Stimulated activated memory B cell treated with anti-CD40 and anti-IgM and Interleukin-4, amounts not matched to agents 10 μg/mL and 1 μg/mL and 100 μg/mL, for 72 hours (primary cell): ENCODE data around the gene KCNF1.

Source experiments
- ATAC-seq: fragments of 150-1000 bp; cut with Tn5 transposase; 2 replicates; pipeline ENCODE4 v1.10.0; 2021
- H3K27ac Mint-ChIP-seq: one replicate; pipeline ENCODE4 v1.8.0; 2022; ENCODE audit warnings: mild to moderate bottlenecking, mixed read lengths
- H3K27me3 Mint-ChIP-seq: one replicate; pipeline ENCODE4 v1.8.0; 2022; ENCODE audit warnings: mixed read lengths
- H3K36me3 Mint-ChIP-seq: one replicate; pipeline ENCODE4 v1.8.0; 2022; ENCODE audit warnings: mixed read lengths
- H3K4me1 Mint-ChIP-seq: one replicate; pipeline ENCODE4 v1.8.0; 2022; ENCODE audit warnings: mixed read lengths
- H3K4me3 Mint-ChIP-seq: one replicate; pipeline ENCODE4 v1.8.0; 2022; ENCODE audit warnings: mild to moderate bottlenecking, moderate library complexity, mixed read lengths
- H3K9me3 Mint-ChIP-seq: one replicate; pipeline ENCODE4 v1.8.0; 2022; ENCODE audit warnings: mixed read lengths

The KCNF1 gene

DNA sequence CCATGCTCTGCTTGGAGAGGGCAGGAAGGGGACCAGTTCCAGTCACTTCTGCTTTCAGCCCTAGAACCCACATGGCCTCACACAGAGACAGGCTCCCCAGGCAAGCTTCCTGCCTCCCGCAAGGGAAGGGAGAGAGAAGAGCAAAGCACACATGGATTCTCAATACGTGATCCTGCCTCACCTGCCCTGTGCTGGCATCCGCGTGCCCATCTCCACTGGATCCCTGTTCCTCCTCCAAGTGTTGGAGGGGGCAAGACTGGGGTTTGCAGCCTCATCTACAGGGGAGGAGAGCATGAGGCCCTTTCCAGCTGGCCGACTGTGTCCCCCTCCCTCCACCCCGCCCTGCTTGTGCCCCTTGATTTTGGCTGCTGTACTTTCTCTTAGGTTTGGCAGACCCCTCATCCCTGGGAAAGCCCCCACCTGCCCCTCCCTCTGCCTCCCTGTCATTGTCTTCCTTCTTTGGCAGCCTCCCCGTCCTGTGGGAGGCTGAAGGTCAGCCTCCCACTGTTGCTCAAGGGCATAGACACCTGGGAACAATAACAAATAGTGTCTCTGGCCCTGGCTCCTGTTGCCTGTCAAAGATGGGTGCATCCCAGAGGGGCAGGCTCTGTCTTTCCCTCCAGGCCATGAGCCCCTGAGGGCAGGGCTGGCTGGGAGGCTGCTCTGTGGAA, 22.7 kb downstream of the KCNF1 start:
- Mint-ChIP-seq H3K27ac (no peak overlapping the region), H3K27me3 (peaks cover 52% of the 10 kb centered on the region), H3K36me3 (no peaks in the 10 kb centered on the region), H3K4me1 (no peaks in the 10 kb centered on the region), H3K4me3 (no peak overlapping the region), H3K9me3 (peaks cover 7% of the 10 kb centered on the region)
- ATAC-seq = no peak

DNA sequence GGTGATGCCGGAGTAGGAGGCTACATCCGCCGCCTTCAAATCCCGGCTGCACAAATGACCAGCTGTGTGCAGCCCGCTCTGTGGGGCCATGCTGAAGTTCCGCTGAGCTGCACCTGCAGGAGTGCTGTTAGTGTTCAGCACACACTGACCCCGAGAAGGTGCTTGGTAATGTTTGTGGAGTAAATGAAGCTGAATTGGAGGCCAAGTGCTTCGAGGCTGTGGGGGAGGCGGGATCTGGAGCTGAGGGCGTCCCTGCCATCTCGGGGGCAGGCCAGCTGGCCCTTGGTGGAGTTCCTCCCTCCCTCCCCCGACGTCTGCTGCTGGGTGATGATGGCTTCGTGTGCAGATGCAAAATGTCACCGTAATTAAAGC, 23.2 kb downstream of the KCNF1 start:
- peaks cover 52% of the 10 kb centered on the region for H3K27me3 Mint-ChIP-seq
- H3K4me3 Mint-ChIP-seq = no peak overlapping the region
- ATAC-seq = no peak
- no peaks in the 10 kb centered on the region for H3K4me1 Mint-ChIP-seq
- no peak overlapping the region for H3K27ac Mint-ChIP-seq
- no peaks in the 10 kb centered on the region for H3K36me3 Mint-ChIP-seq
- peaks cover 10% of the 10 kb centered on the region for H3K9me3 Mint-ChIP-seq

DNA sequence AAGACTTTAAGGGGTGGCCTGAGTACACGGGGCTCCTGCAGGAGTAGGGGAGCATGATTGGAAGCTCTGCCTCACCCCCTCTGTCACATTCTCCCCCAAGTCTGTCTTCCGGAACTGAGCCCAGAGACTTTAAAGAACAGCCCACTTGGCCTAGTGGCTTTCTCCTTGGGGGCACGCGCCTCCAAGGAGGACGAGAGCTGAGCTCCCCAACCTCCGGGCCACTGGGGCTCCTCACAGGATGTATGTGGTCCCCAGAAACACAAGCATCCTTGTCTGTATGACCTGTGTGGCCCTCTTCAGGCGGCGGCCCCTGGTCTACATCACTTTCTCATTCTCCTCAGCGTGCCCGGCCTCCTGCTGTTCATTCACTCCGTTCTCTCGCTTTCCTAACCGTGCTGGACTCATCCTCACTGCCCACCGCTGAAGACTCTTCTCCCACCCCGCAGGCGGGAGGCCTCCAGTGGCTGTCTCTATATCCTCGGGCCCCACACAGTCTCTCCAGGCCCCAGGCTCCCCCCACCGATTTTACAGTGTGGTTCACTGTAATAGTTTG, 23.7 kb downstream of the KCNF1 start:
- Mint-ChIP-seq H3K4me3 (no peak overlapping the region), H3K36me3 (no peaks in the 10 kb centered on the region), H3K4me1 (no peaks in the 10 kb centered on the region), H3K27me3 (peaks cover 52% of the 10 kb centered on the region), H3K27ac (no peak overlapping the region), H3K9me3 (peaks cover 14% of the 10 kb centered on the region)
- ATAC-seq = no peak

DNA sequence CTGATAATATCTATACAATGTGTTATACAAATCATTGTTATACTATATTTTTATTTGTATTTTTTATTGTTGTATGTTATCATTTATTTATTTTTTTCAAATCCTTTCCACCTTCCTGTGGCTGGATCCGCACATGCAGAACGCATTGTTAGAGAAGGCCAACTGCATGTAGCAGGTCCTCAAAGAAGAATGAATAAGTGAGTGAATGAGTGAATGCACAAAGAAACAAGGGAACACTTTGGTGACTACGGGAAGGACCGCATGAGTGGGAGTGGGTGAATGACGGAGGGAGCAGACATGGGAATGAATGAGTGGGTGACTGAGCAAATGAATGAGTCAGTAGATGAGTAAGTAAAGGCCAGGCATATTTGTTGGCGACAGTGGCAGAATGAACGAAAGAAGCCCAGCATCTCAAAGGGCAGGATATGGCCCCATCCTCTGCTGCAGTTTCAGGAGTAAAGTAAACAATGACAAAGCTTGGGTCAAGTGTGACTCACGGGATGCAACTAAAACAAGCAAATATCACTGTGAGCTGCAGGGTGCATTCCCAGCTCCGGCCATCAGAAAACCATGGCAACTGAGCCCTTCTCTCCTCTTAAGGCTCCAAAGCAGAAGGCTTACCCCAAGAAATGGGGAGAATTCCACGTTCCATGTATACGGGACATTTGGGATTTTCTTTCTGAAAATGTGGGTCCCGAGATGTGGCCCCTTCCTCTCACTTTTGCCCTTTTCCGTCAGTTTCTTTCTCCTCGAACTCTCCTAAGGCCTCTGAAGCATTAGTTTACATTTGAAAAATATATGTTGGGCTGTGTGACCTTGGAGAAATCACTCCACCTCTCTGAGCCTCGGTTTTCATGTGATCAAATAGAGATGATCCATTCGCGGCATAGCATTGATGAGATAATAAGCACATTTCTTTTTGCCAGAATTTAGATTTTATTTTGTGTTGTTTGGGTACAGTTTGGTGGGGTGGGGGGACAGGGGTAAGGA, 24.5 kb downstream of the KCNF1 start:
- Mint-ChIP-seq H3K9me3 (peaks cover 14% of the 10 kb centered on the region), H3K4me3 (no peak overlapping the region), H3K27me3 (peaks cover 52% of the 10 kb centered on the region), H3K4me1 (no peaks in the 10 kb centered on the region), H3K36me3 (no peaks in the 10 kb centered on the region), H3K27ac (no peak overlapping the region)
- ATAC-seq = no peak

DNA sequence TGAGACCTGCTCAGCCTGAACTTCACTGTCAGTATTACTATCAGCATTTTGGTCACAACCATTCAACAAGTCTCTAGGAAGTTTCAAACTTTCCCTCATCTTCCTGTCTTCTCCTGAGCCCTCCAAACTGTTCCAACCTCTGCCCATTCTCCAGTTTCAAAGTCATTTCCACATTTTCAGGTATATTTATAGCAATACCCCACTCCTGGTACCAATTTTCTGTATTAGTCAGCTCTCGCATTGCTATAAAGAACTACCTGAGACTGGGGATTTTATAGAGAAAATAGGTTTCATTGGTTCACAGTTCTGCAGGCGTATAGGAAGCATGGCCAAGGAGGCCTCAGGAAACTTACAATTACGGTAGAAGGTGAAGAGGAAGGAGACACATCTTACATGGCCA, 27.3 kb downstream of the KCNF1 start:
- no peak for ATAC-seq
- Mint-ChIP-seq H3K9me3 (peaks cover 14% of the 10 kb centered on the region), H3K4me3 (no peak overlapping the region), H3K4me1 (no peaks in the 10 kb centered on the region), H3K36me3 (no peaks in the 10 kb centered on the region), H3K27me3 (peaks cover 34% of the 10 kb centered on the region), H3K27ac (no peak overlapping the region)

DNA sequence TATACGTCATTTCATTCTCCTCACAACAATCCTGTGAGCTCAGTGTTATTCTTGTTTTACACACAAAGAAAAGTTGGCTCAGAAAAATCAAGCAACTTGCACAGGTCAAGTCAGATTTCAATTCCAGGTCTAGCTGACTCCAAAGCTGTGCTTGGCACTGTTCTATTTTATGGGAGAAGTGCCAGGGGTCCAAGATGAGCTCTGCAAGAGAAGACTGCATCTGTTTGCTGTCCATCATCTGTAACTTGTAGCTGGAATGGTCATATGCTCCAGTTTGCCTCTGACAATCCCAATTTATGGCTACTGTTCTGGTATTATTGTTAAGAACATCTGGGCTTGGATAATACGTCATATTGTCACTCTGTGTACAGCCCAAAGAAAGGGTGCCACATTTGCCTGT, 28.9 kb downstream of the KCNF1 start:
- Mint-ChIP-seq H3K4me3 (no peak overlapping the region), H3K36me3 (no peaks in the 10 kb centered on the region), H3K27ac (no peak overlapping the region)

DNA sequence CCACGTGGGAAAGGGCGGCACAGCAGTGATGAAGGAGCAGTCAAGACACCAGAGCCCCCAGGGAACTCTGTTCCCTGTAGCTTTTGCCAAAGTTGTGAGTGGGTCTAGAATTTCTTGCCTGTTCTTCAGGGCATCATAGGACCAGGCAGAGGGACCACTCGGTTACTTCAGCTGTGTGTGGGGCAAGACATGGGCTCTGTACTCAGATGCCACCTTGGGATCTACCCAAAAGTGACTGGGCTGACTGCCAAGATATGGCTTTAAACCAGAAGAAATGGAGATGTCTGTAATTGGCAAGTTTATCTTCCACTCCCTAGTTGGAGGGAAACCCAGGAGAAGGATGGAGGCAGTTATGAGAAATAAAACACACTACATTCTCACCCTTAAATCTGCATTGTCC, 29.6 kb downstream of the KCNF1 start:
- H3K4me1 Mint-ChIP-seq = no peaks in the 10 kb centered on the region
- H3K4me3 Mint-ChIP-seq = no peak overlapping the region
- H3K27me3 Mint-ChIP-seq = peaks cover 34% of the 10 kb centered on the region
- H3K36me3 Mint-ChIP-seq = no peaks in the 10 kb centered on the region
- H3K9me3 Mint-ChIP-seq = peaks cover 14% of the 10 kb centered on the region
- H3K27ac Mint-ChIP-seq = no peak overlapping the region
- ATAC-seq = no peak

More for the DNA sequence above, 28.9 kb downstream of the KCNF1 start:
- Mint-ChIP-seq H3K27me3 (peaks cover 34% of the 10 kb centered on the region), H3K4me1 (no peaks in the 10 kb centered on the region), H3K9me3 (peaks cover 14% of the 10 kb centered on the region)
- no peak for ATAC-seq

DNA sequence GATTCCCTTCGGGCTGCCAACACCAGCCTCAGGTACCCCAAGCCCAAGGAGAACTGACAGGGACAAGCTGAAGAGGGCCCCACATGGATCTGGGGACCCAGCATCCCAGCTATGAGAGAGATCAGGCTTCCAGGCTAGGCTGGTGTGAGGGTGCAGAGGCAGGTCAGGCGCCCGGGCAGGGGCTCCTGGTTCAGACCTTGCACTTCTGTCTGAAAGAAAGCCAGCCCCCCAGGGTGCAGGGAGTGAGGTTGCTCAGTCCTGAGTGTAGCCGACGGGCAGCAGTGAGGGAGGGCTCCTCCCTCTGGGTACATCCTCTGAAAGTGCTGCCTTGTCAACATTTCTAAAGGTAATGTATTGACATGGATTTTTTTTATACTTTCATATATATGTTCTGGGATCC, 33.1 kb downstream of the KCNF1 start:
- no peak overlapping the region for H3K27ac Mint-ChIP-seq
- H3K9me3 Mint-ChIP-seq = peaks cover 8% of the 10 kb centered on the region
- no peaks in the 10 kb centered on the region for H3K4me1 Mint-ChIP-seq
- H3K4me3 Mint-ChIP-seq = no peak overlapping the region
- no peaks in the 10 kb centered on the region for H3K36me3 Mint-ChIP-seq
- no peak for ATAC-seq
- peaks cover 67% of the 10 kb centered on the region for H3K27me3 Mint-ChIP-seq

DNA sequence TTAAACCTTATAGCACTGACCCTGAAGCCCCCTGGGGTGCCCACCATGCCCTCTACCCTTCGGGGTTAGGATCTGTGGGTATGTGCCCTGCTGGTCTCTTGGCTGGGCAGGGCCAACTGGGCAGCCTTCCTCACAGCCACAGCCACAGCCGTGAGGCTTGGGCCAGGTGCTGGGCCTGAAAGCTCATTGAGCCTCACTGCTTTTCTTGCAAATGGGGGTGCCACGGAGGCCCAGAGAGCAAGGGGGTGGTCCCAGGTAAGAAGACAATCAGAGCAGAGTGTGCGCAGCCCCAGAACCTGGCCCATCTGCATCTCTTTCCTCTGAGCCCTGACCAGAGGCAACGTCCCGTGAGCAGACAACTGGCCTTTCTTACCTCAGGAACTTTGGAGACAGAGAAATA, 34.7 kb downstream of the KCNF1 start:
- H3K4me3 Mint-ChIP-seq = no peak overlapping the region
- H3K9me3 Mint-ChIP-seq = peaks cover 7% of the 10 kb centered on the region
- H3K27ac Mint-ChIP-seq = no peak overlapping the region
- peaks cover 83% of the 10 kb centered on the region for H3K27me3 Mint-ChIP-seq
- no peak for ATAC-seq
- no peaks in the 10 kb centered on the region for H3K4me1 Mint-ChIP-seq
- no peaks in the 10 kb centered on the region for H3K36me3 Mint-ChIP-seq

DNA sequence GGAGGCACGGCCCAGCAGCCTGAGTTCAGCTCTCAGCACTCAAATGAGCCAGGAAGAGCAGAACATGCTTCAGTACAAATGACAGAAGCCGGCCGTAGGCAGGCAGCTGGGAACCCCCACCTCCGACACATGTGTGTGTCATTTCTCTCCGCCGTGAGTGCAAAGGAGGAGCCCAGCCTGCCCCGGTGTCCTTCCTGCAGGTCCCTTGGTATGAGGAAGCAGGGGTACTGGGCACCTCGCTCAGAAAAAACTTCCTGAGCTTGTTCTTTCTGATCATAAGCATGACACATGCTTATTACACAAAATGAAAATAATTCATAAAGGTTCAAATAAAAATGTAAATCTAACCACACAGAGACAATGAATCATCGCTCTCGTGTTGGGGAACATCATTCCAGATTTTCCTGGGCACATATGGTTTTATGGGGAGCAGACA, 35.3 kb downstream of the KCNF1 start:
- H3K9me3 Mint-ChIP-seq = peaks cover 7% of the 10 kb centered on the region
- H3K4me3 Mint-ChIP-seq = no peak overlapping the region
- no peaks in the 10 kb centered on the region for H3K36me3 Mint-ChIP-seq
- H3K27ac Mint-ChIP-seq = no peak overlapping the region
- H3K27me3 Mint-ChIP-seq = peaks cover 83% of the 10 kb centered on the region
- no peaks in the 10 kb centered on the region for H3K4me1 Mint-ChIP-seq
- ATAC-seq = no peak

DNA sequence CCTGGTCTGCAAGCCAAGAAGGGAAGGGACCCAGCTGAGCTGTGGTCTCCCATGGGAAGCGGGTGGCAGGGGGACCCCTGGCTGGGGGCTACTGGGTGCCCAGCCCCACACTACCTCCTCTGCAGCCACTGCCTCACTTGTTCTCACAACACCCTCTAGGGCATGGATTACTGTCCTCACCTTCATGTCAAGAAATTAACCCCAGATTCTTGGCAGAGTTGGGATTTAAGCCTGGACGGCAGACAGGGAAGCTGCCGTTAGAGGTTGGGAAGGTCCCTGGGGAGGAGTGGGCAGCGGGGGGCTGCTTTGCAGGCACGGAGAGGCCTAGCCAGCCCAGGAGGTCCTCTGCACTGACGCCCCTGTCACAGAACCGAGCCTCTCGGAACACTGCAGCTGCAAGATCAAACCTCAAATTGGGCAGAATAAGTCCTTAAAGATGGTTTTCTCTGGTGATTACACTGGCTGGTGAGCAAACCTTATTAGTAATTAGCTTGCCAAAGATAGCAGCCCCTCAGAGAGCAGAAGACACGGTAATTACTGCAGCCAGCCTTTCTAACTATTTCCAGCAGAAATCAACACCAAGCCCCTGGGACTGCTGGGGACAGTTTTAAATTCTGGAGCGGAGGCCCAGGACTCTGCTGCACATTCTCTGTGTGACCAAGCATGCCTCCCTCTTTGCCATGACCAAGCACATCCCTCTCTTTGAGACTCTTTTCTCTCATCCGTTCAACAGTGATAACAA, 35.9 kb downstream of the KCNF1 start:
- H3K4me1 Mint-ChIP-seq = no peaks in the 10 kb centered on the region
- peaks cover 83% of the 10 kb centered on the region for H3K27me3 Mint-ChIP-seq
- H3K27ac Mint-ChIP-seq = no peak overlapping the region
- no peak for ATAC-seq
- no peaks in the 10 kb centered on the region for H3K36me3 Mint-ChIP-seq
- H3K4me3 Mint-ChIP-seq = no peak overlapping the region
- peaks cover 7% of the 10 kb centered on the region for H3K9me3 Mint-ChIP-seq

DNA sequence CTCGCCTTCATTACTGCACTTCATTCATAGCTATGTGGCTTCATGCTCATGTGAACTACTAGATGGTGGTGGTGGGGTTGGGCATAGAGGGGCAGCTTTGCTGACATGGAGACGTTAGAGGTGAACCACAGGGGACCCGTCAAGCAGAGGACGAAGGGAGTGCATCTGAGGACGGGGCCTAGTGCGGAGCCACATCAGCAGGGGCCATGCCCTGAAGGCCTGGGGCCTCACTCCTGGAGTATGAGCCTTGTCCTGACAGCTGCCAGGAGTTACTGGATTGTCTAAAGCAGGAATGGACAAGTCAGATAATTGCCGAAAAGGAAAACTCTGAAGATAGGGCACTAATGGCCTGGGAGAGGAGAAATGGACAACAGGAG, 36.4 kb downstream of the KCNF1 start:
- Mint-ChIP-seq H3K36me3 (no peaks in the 10 kb centered on the region), H3K4me3 (no peak overlapping the region), H3K9me3 (peaks cover 7% of the 10 kb centered on the region), H3K4me1 (no peaks in the 10 kb centered on the region), H3K27ac (no peak overlapping the region), H3K27me3 (peaks cover 78% of the 10 kb centered on the region)
- ATAC-seq = no peak

DNA sequence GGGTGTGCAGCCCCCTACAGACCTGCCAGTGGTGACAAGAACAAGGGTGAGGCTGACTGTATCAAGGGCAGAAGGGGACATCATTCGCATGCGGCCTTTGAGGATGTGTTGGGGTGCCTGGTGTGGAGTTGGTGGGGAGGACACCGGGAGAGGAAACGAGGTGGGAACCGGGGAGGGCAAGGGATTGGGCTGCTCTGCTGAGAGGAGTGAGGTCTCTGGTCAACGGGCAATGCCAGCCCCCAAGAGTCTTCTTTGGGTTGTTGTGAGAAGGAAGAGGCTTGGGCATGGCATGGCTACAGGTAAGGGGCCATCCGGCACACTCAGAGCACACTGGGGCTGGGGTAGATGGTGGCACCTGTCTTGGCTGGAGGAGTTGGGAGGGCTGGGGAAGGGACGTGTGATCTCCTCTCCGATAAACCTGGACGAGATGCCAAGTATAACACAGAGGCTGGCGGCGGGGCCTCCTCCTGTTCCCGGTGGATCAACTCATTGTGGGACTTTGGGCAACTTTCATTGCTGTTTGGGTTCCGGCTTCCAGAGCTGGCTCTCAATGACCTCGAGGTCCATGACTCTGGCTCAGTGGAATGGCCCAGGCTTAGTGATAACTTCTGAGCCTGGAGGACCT, 37.0 kb downstream of the KCNF1 start:
- no peaks in the 10 kb centered on the region for H3K4me1 Mint-ChIP-seq
- H3K4me3 Mint-ChIP-seq = no peak overlapping the region
- H3K27ac Mint-ChIP-seq = no peak overlapping the region
- ATAC-seq = no peak
- no peaks in the 10 kb centered on the region for H3K36me3 Mint-ChIP-seq
- peaks cover 13% of the 10 kb centered on the region for H3K9me3 Mint-ChIP-seq
- H3K27me3 Mint-ChIP-seq = peaks cover 73% of the 10 kb centered on the region

DNA sequence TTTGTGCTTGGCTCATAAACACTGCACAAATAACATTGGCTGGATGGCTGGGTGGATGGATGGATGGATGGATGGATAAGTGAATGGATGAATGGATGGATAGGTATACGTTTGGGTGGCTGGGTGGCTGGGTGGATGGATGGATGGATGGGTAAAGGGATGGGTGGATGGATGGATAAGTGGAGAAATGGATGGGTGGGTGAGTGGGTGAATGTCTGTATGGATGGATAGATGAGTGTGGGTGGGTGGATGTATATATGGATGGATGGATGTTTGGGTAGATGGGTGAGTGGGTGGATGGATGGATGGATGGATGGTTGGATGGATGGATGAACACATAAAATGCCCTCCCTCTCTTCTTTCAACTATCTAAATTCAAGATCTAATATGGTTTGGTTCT, 38.1 kb downstream of the KCNF1 start:
- Mint-ChIP-seq H3K27ac (no peak overlapping the region), H3K27me3 (peaks cover 65% of the 10 kb centered on the region), H3K4me3 (no peak overlapping the region)

More for the DNA sequence above, 38.1 kb downstream of the KCNF1 start:
- Mint-ChIP-seq H3K4me1 (no peaks in the 10 kb centered on the region), H3K9me3 (peaks cover 15% of the 10 kb centered on the region), H3K36me3 (no peaks in the 10 kb centered on the region)
- no peak for ATAC-seq
